NOMO-1 treated with dmso at 0.1 percent for 144 hours (cell line): ENCODE results near the gene HAS3.
"Not testable (repeated sequence)": the region's sequence is repeated elsewhere in the genome, so short reads cannot be mapped to it uniquely, and the experiment has no call there.

ENCODE experiments used
- DNase-seq: peaks from one replicate; lab custom pipeline; 2025; ENCODE audit not compliant: unreplicated experiment; lab: John Stamatoyannopoulos, UW

Gene HAS3

GRCh38 chr16:69141014-69141413, 35.6 kb downstream of the HAS3 start:
- no peak for DNase-seq

GRCh38 chr16:69141936-69142335, 36.5 kb downstream of the HAS3 start:
- DNase-seq, result no peak

- no peak for DNase-seq
Observed at GRCh38 chr16:69143116-69143515, 37.7 kb downstream of the HAS3 start.

DNA sequence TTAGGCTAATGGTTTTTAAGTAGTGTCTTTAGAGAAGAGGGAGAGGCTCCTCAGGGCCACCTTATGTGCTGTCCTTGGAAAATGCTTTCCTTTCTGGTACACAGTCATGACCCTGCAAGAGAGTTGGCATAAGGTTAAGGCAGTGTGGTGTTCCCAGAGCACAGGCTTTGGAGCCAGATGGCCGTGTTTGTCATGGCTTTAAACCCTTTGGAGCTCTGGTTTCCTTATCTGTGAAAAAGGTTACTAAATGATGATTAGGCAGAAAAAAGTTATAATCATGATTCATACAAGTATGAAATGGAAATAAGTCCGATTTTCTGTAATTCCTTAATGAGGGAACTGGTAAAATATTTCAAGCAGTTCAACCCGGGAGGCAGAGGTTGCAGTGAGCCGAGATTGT, 40.2 kb downstream of the HAS3 start:
- no peak for DNase-seq

DNA sequence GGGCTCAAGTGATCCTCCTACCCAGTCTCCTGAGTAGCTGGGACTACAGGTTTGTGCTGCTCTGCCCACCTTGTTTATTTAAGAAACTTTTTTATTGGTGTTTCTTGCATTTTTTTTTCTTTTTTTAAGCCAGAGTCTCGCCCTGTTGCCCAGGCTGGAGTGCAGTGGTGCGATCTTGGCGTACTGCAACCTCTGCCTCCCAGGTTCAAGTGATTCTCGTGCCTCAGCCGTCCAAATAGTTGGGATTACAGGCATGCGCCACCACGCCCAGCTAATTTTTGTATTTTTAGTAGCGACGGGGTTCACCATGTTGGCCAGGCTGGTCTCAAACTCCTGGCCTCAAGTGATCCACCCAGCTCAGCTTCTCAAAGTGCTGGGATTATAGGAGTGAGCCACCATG, 44.2 kb downstream of the HAS3 start:
- DNase-seq, result not testable (repeated sequence)

GRCh38 chr16:69150146-69150865, 44.9 kb downstream of the HAS3 start:
- DNase-seq, result peak; percentile 13

DNA sequence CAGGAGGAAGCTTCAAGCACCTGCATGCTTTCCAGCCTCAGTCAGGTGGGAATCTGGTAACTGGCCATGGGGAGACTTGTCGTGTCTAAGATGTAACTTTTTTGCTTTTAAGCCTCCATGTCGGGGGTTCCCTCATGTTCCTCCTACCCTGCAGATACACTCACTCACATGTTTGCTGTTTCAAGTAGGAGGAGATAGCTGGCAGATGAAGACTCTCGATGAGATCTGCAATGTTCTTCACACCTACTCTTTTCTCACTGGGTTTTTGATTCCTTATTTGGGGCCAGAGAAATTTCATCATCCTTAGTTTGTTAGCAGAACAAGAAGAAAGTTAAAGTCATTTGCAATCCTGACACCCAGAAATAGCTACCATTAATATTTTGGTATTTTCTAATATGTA, 51.7 kb downstream of the HAS3 start:
- no peak for DNase-seq

GRCh38 chr16:69160192-69160591, 54.7 kb downstream of the HAS3 start:
- no peak for DNase-seq

DNA sequence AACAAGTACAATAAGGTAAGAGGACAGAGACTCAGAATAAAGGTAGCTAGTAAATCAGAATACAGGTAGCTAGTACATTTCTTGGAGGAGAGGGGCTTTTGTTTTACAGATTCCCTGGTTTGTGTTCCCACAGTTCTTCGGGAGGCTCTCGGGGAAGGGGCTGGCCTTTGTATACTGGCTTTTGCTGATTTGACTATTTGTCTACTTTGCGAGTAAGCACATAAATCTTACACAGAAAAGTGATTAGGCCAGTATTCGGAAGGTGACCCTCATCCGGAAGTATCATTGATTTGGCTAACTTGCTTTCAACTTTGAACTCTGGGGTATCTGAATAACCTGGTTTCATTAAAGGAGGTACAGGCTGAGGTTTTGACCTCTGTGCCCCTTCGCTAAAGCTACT, 60.1 kb downstream of the HAS3 start:
- no peak for DNase-seq

- DNase-seq, result no peak
Observed at GRCh38 chr16:69166221-69166833, 60.9 kb downstream of the HAS3 start.

DNA sequence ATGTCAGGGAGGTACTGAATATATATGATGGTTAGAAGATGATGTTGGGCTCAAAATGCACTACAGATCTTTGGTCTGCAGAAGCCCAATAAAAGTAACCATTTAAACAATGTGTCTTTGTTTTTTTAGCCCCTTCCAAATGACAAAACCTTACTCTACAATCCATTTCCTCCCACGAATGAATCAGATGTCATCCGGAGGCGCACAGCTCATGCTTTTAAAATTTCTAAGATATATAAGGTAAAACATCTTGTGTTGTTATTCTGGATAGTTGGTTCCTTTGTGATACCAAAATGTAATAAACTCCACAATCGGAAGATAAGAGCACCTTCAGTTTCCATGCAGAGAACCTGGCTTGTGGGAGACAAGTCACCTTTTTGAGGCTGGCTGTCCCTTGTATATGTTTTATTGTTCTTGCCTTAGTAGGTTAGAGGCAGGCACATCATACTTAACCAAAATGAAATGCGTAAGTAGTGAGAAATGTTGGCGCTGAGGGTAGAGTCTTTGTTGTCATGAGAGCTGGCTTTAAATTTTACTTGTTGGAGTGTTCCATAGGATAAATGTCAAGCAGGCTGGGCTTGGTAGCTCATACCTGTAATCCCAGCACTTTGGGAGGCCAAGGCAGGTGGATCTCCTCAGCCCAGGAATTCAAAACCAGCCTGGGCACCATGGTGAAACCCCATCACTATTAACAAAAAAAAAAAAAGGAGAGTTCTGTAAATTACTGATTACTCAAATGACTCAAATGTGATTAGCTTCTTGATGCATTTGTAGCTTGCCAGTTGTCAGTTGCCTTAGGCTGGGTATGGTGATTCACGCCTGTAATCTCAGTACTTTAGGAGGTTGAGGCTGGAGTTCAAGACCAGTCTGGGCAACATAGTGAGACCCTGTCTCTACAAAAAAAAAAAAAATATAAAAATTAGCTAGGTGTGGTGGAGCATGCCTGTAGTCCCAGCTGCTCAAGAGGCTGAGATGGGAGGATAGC, 61.8 kb downstream of the HAS3 start:
- DNase-seq, result no peak
